Astrocyte (in vitro differentiated cells and primary cell): ENCODE results near the gene LMNTD2. TPM values are rescaled to one million over a fixed set of nuclear protein-coding genes. Genes with fewer than 3 reads are reported as not detected.

Experiments
- DNase-seq: peaks from one replicate; pipeline ENCODE4 v3.0.0-alpha.2; 2010; ENCODE audit warnings: low read depth
- FAIRE-seq: peaks from 2 replicates; lab custom pipeline; 2011; peaks lifted over from hg19 to GRCh38; lab: Jason Lieb, UNC
- H2AFZ ChIP-seq: 2 replicates; pipeline ENCODE4 v1.6.0; 2012; ENCODE audit warnings: low read depth, low read length, inconsistent platforms
- H3K27ac ChIP-seq: 2 replicates; pipeline ENCODE4 v1.5.1; 2011; ENCODE audit warnings: low read depth, low read length, inconsistent platforms
- H3K27me3 ChIP-seq: 2 replicates; pipeline ENCODE4 v1.6.0; 2011; ENCODE audit warnings: low read length, inconsistent platforms; ENCODE audit not compliant: insufficient read depth
- H3K36me3 ChIP-seq: 2 replicates; pipeline ENCODE4 v1.5.1; 2011; ENCODE audit warnings: low read length, inconsistent platforms; ENCODE audit not compliant: insufficient read depth
- H3K4me1 ChIP-seq: 2 replicates; pipeline ENCODE4 v1.5.1; 2011; ENCODE audit warnings: low read length, inconsistent platforms; ENCODE audit not compliant: insufficient read depth
- H3K4me2 ChIP-seq: 2 replicates; pipeline ENCODE4 v1.6.0; 2012; ENCODE audit warnings: low read length, inconsistent platforms
- H3K4me3 ChIP-seq: 2 replicates; pipeline ENCODE4 v1.5.1; 2011; ENCODE audit warnings: low read depth, mild to moderate bottlenecking, low read length, inconsistent platforms; ENCODE audit not compliant: insufficient read depth
- H3K79me2 ChIP-seq: 2 replicates; pipeline ENCODE4 v1.6.0; 2012; ENCODE audit warnings: mild to moderate bottlenecking, low read length, inconsistent platforms; ENCODE audit not compliant: insufficient read depth
- H3K9ac ChIP-seq: 2 replicates; pipeline ENCODE4 v1.6.0; 2012; ENCODE audit warnings: mild to moderate bottlenecking, low read length, inconsistent platforms
- H3K9me3 ChIP-seq: 2 replicates; pipeline ENCODE4 v1.5.1; 2012; ENCODE audit warnings: low read depth, mild to moderate bottlenecking, low read length, inconsistent platforms; ENCODE audit not compliant: insufficient read depth
- H4K20me1 ChIP-seq: 2 replicates; pipeline ENCODE4 v1.6.0; 2012; ENCODE audit warnings: low read length, inconsistent platforms; ENCODE audit not compliant: insufficient read depth
- H3K27ac Mint-ChIP-seq: one replicate; pipeline ENCODE4 v1.8.0; 2021; ENCODE audit warnings: mild to moderate bottlenecking, mixed read lengths; ENCODE audit not compliant: unreplicated experiment
- H3K27me3 Mint-ChIP-seq: one replicate; pipeline ENCODE4 v1.8.0; 2021; ENCODE audit warnings: low read depth, mixed read lengths; ENCODE audit not compliant: unreplicated experiment
- H3K36me3 Mint-ChIP-seq: one replicate; pipeline ENCODE4 v1.8.0; 2021; ENCODE audit warnings: low read depth, mixed read lengths; ENCODE audit not compliant: unreplicated experiment
- H3K4me1 Mint-ChIP-seq: one replicate; pipeline ENCODE4 v1.8.0; 2021; ENCODE audit warnings: low read depth, mixed read lengths; ENCODE audit not compliant: unreplicated experiment
- H3K4me3 Mint-ChIP-seq: one replicate; pipeline ENCODE4 v1.8.0; 2021; ENCODE audit warnings: mild to moderate bottlenecking, moderate library complexity, mixed read lengths; ENCODE audit not compliant: unreplicated experiment
- H3K9me3 Mint-ChIP-seq: one replicate; pipeline ENCODE4 v1.8.0; 2021; ENCODE audit warnings: mild to moderate bottlenecking, mixed read lengths; ENCODE audit not compliant: unreplicated experiment
- EZH2 ChIP-seq: IDR thresholded peaks from 2 replicates; pipeline ENCODE4 v1.6.1; 2012; ENCODE audit warnings: mild to moderate bottlenecking, low read length, inconsistent platforms; ENCODE audit not compliant: insufficient read depth
- total RNA-seq: library from RNA; stranded (reverse); gene quantifications from 2 replicates; pipeline ENCODE4 v1.2.1, GENCODE V29; 2021
- TF ChIP-seq, protein P1 (sequence below): IDR thresholded peaks from 2 replicates; pipeline ENCODE4 v1.5.1; 2011; ENCODE audit warnings: low read depth, mild to moderate bottlenecking, inconsistent platforms, low read length, moderate library complexity; ENCODE audit not compliant: insufficient read depth

The LMNTD2 gene
- total RNA-seq, 1 donor from 2014 or later, result 2.8 TPM

DNA sequence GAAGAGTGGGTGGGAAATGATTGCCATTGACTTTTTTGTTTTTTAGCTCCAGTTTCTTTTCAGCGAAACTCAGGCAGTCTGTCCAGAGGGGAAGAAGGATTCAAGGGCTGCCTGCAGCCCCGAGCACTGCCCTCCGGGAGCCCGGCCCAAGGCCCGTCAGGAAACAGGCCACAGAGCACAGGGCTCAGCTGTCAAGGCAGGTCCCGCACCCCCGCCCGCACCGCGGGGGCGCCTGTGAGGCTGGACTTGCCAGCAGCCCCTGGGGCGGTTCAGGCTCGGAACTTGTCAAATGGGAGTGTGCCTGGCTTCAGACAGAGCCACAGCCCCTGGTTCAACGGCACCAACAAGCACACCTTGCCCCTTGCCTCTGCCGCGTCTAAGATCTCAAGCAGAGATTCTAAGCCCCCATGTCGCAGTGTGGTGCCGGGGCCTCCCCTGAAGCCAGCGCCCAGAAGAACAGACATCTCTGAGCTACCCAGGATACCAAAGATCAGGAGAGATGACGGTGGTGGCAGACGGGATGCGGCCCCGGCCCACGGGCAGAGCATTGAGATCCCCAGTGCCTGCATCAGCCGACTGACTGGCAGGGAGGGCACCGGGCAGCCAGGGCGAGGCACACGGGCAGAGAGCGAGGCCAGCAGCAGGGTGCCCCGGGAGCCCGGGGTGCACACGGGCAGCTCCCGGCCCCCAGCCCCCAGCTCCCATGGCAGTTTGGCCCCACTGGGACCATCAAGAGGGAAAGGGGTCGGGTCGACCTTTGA lies 46.7 kb upstream of the LMNTD2 start:
- H3K9me3 ChIP-seq, result no peaks in the 10 kb centered on the region
- H3K9ac ChIP-seq, result no peak overlapping the region
- H3K4me3 Mint-ChIP-seq, result no peak overlapping the region
- H3K27ac Mint-ChIP-seq, result no peak overlapping the region
- peaks cover 14% of the 10 kb centered on the region for H3K36me3 Mint-ChIP-seq
- no peaks in the 10 kb centered on the region for H3K27me3 Mint-ChIP-seq
- no peak for FAIRE-seq
- peaks cover 4% of the 10 kb centered on the region for H3K4me1 ChIP-seq
- H3K4me1 Mint-ChIP-seq, result peaks cover 2% of the 10 kb centered on the region
- peaks cover 64% of the 10 kb centered on the region for H4K20me1 ChIP-seq
- no peaks in the 10 kb centered on the region for H3K27me3 ChIP-seq
- no peak for TF ChIP-seq EZH2
- TF ChIP-seq, protein P1, sequence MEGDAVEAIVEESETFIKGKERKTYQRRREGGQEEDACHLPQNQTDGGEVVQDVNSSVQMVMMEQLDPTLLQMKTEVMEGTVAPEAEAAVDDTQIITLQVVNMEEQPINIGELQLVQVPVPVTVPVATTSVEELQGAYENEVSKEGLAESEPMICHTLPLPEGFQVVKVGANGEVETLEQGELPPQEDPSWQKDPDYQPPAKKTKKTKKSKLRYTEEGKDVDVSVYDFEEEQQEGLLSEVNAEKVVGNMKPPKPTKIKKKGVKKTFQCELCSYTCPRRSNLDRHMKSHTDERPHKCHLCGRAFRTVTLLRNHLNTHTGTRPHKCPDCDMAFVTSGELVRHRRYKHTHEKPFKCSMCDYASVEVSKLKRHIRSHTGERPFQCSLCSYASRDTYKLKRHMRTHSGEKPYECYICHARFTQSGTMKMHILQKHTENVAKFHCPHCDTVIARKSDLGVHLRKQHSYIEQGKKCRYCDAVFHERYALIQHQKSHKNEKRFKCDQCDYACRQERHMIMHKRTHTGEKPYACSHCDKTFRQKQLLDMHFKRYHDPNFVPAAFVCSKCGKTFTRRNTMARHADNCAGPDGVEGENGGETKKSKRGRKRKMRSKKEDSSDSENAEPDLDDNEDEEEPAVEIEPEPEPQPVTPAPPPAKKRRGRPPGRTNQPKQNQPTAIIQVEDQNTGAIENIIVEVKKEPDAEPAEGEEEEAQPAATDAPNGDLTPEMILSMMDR, result no peak
- H2AFZ ChIP-seq, result no peak overlapping the region
- H3K36me3 ChIP-seq, result peaks cover 38% of the 10 kb centered on the region
- peaks cover 14% of the 10 kb centered on the region for H3K79me2 ChIP-seq
- H3K9me3 Mint-ChIP-seq, result no peaks in the 10 kb centered on the region
- H3K27ac ChIP-seq, result peak overlapping the region; percentile 50
- H3K4me2 ChIP-seq, result no peak overlapping the region
- no peak for DNase-seq
- H3K4me3 ChIP-seq, result no peak overlapping the region

DNA sequence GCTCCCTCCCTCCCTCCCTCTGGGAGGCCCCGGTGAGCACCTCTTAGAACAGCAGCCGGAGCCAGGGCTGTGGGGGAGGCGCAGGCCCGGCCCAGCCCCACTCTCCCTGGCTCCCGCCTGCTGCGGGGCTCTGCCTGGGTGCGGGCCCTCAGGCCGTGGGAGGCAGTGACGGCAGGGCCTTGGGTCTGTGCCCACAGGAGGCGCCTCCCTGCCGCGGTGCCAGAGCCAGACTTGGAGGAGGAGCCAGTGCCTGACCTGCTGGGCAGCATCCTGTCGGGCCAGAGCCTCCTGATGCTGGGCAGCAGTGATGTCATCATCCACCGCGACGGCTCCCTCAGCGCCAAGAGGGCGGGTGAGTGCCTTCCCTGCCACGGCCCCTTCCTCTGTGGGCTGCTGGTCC lies 45.7 kb upstream of the LMNTD2 start:
- no peak overlapping the region for H3K4me2 ChIP-seq
- TF ChIP-seq, protein P1, result no peak
- no peak for TF ChIP-seq EZH2
- H3K27ac ChIP-seq, result peak overlapping the region; percentile 50
- Mint-ChIP-seq H3K36me3 (peaks cover 15% of the 10 kb centered on the region), H3K27me3 (no peaks in the 10 kb centered on the region), H3K4me1 (no peaks in the 10 kb centered on the region), H3K9me3 (no peaks in the 10 kb centered on the region), H3K4me3 (no peak overlapping the region), H3K27ac (no peak overlapping the region)
- FAIRE-seq (no peak), DNase-seq (peak; percentile 58)
- H3K9me3 ChIP-seq, result no peaks in the 10 kb centered on the region
- no peak overlapping the region for H2AFZ ChIP-seq
- peaks cover 17% of the 10 kb centered on the region for H3K79me2 ChIP-seq
- peak overlapping the region; percentile 23 for H3K9ac ChIP-seq
- H3K4me1 ChIP-seq, result peaks cover 4% of the 10 kb centered on the region
- H3K27me3 ChIP-seq, result no peaks in the 10 kb centered on the region
- peaks cover 44% of the 10 kb centered on the region for H3K36me3 ChIP-seq
- peaks cover 61% of the 10 kb centered on the region for H4K20me1 ChIP-seq
- H3K4me3 ChIP-seq, result no peak overlapping the region
